K562 (cell line): ENCODE measurements around the gene DCAF7. TPM values are rescaled to one million over a fixed set of nuclear protein-coding genes. Genes with fewer than 3 reads are reported as not detected.

Source experiments
- ATAC-seq: fragments of 200-7000 bp; cut with Tn5 transposase; 3 replicates; pipeline ENCODE4 v1.9.1; 2020; ENCODE audit warnings: moderate library complexity
- BruUV-seq: library from RNA; stranded (reverse); fragments of 400-500 nt; replicated peaks from 2 replicates; lab custom pipeline; 2021; lab: Mats Ljungman, UMichigan
- CTCF ChIA-PET: fragments of 300-600 bp; formaldehyde crosslinking; extraction: SDS; loops from one replicate; lab custom pipeline; 2021; ENCODE audit warnings: low intra/inter-chr PET ratio; lab: Yijun Ruan, JAX
- POLR2A ChIA-PET: fragments of 300-600, 350-650 bp; sonication (Branson Sonifier 250); formaldehyde crosslinking; extraction: SDS; loops from one replicate; lab custom pipeline; 2021; ENCODE audit warnings: antibody characterized with exemption, inconsistent platforms; lab: Yijun Ruan, JAX
- DNase-seq, 4 experiments: peaks; one replicate each; pipeline versions ENCODE4 v3.0.0 to v3.0.0-alpha.2; 2011 to 2018; ENCODE audit warnings: low spot score in 3 of 4, mixed read lengths in 3 of 4; ENCODE audit errors: extremely low read depth in 1 of 4
- FAIRE-seq: peaks from 2 replicates; lab custom pipeline; 2011; peaks lifted over from hg19 to GRCh38; lab: Jason Lieb, UNC
- H2AFZ ChIP-seq: 2 replicates; pipeline ENCODE4 v1.6.0; 2011; ENCODE audit warnings: low read depth, low read length, control low read depth, inconsistent platforms
- H3K27ac ChIP-seq: fragments of 200-600 bp; 3 replicates; pipeline ENCODE4 v1.8.0; 2011; ENCODE audit warnings: low read depth, mild to moderate bottlenecking, control low read depth, inconsistent platforms, low read length, moderate library complexity, mixed read lengths; ENCODE audit errors: extremely low read depth
- H3K27me3 ChIP-seq, 2 experiments: fragments of 300-600 bp in 1 of 2; 2 replicates in 1 of 2; 3 replicates in 1 of 2; pipeline versions ENCODE4 v1.6.0 to v1.8.0; 2011; ENCODE audit warnings: inconsistent platforms in 2 of 2, low read length in 2 of 2, mild to moderate bottlenecking in 1 of 2, mixed read lengths in 1 of 2, moderate library complexity in 1 of 2; ENCODE audit not compliant: control insufficient read depth in 2 of 2, insufficient read depth in 2 of 2
- H3K36me3 ChIP-seq: fragments of 300-600 bp; 3 replicates; pipeline ENCODE4 v1.8.0; 2011; ENCODE audit warnings: mild to moderate bottlenecking, low read length, inconsistent platforms; ENCODE audit not compliant: control insufficient read depth, insufficient read depth
- H3K4me1 ChIP-seq, 2 experiments: fragments of 200-600 bp in 1 of 2; replicated peaks in 1 of 2; 2 replicates in 1 of 2; 3 replicates in 1 of 2; pipeline versions ENCODE4 v1.5.1 to v1.8.0; 2011; ENCODE audit warnings: inconsistent platforms in 2 of 2, low read length in 2 of 2, mild to moderate bottlenecking in 1 of 2, mixed read lengths in 1 of 2, moderate library complexity in 1 of 2; ENCODE audit not compliant: control insufficient read depth in 2 of 2, insufficient read depth in 2 of 2
- H3K4me2 ChIP-seq: 2 replicates; pipeline ENCODE4 v1.6.1; 2011; ENCODE audit warnings: low read length, control low read depth, inconsistent platforms, mixed read lengths; ENCODE audit not compliant: insufficient read depth
- H3K4me3 ChIP-seq: fragments of 200-600 bp; sonication (generic), shearing (Covaris generic); 2 replicates; pipeline ENCODE4 v1.5.1; 2016; ENCODE audit warnings: control low read depth, inconsistent platforms
- H3K79me2 ChIP-seq: fragments of 200-600 bp; 3 replicates; pipeline ENCODE4 v1.8.0; 2011; ENCODE audit warnings: low read length, inconsistent platforms; ENCODE audit not compliant: control insufficient read depth, insufficient read depth
- H3K9ac ChIP-seq, 2 experiments: 2 replicates each; pipeline versions ENCODE4 v1.6.0 to v1.6.1; 2011; ENCODE audit warnings: low read depth in 2 of 2, low read length in 2 of 2, control low read depth in 1 of 2, inconsistent platforms in 1 of 2, mild to moderate bottlenecking in 1 of 2, mixed read lengths in 1 of 2; ENCODE audit not compliant: insufficient read depth in 1 of 2
- H3K9me1 ChIP-seq: one replicate; pipeline ENCODE4 v1.6.0; 2011; ENCODE audit warnings: inconsistent platforms, mild to moderate bottlenecking, low read length, moderate library complexity; ENCODE audit not compliant: control insufficient read depth, insufficient read depth
- H3K9me3 ChIP-seq: replicated peaks from 2 replicates; pipeline ENCODE4 v1.5.1; 2011; ENCODE audit warnings: low read depth, low read length, inconsistent platforms; ENCODE audit not compliant: control insufficient read depth, insufficient read depth
- H4K20me1 ChIP-seq: replicated peaks from 2 replicates; pipeline ENCODE4 v1.6.1; 2011; ENCODE audit warnings: low read length, inconsistent platforms, mixed read lengths; ENCODE audit not compliant: control insufficient read depth, insufficient read depth
- EGR1 ChIP-seq: fragments of 450-650 bp; conservative IDR thresholded peaks from 2 replicates; pipeline ENCODE4 v1.6.1; 2017; ENCODE audit warnings: mild to moderate bottlenecking
- HNRNPL ChIP-seq: fragments of 200-400 bp; formaldehyde crosslinking; IDR thresholded peaks from 2 replicates; pipeline ENCODE4 v1.6.1; 2017; ENCODE audit warnings: low read depth, mild to moderate bottlenecking, low read length
- KAT7 ChIP-seq: sonication (generic); formaldehyde crosslinking; IDR thresholded peaks from 2 replicates; pipeline ENCODE4 v1.8.0; 2022; ENCODE audit warnings: missing genetic modification reagents, mild to moderate bottlenecking, borderline replicate concordance
- POLR3G ChIP-seq: IDR thresholded peaks from 2 replicates; pipeline ENCODE4 v1.6.1; 2011; ENCODE audit not compliant: insufficient read length, insufficient replicate concordance; ENCODE audit errors: extremely low read depth
- SNIP1 ChIP-seq: fragments of 450-650 bp; IDR thresholded peaks from 2 replicates; pipeline ENCODE4 v1.7.1; 2017; ENCODE audit warnings: low read depth, mild to moderate bottlenecking
- SRSF3 ChIP-seq: fragments of 200-400 bp; formaldehyde crosslinking; IDR thresholded peaks from 2 replicates; pipeline ENCODE4 v1.6.1; 2016; ENCODE audit warnings: mild to moderate bottlenecking, low read length, moderate library complexity; ENCODE audit not compliant: insufficient read depth
- ZBTB8A ChIP-seq: fragments of 450-650 bp; IDR thresholded peaks from 2 replicates; pipeline ENCODE4 v1.6.1; 2018; ENCODE audit warnings: mild to moderate bottlenecking, moderate library complexity; ENCODE audit not compliant: partially characterized antibody
- WGBS: fragments of 100-300 bp; shearing (Covaris generic); methylation state at CpG from one replicate; pipeline ENCODE4 v1.1.6; 2016; ENCODE audit warnings: low coverage, mixed read lengths; ENCODE audit not compliant: insufficient coverage; ENCODE audit errors: missing lambda C conversion rate; 5-methylcytosine and 5-hydroxymethylcytosine counted together
- in situ Hi-C: fragments of 300-500 bp; cut with MboI; formaldehyde crosslinking; loops from 4 replicates; pipeline ENCODE4 v1.15.0; 2018; ENCODE audit warnings: inconsistent platforms, mixed read lengths
- intact Hi-C: fragments of 100-400 bp; cut with micrococcal nuclease; formaldehyde crosslinking; loops from 2 replicates; pipeline ENCODE4 v1.14.2; 2022
- polyA plus RNA-seq, 8 experiments: library from polyadenylated mRNA; depleted of rRNA in 4 of 8; stranded (reverse) in 5 of 8; unstranded in 3 of 8; fragments of >200 nt; fragmentation: Nextera tagmentation in 2 of 8; fragmentation: Illumina TruSeq in 1 of 8; extraction: Ambion mirVana in 2 of 8; extraction: Trizol in 1 of 8; gene quantifications; 2 replicates each; pipeline versions ENCODE4 v1.2.1 to v1.2.3, GENCODE V29; 2011 to 2014; ENCODE audit warnings: inconsistent platforms in 1 of 8, missing spikeins in 1 of 8
- total RNA-seq, 7 experiments: library from RNA; depleted of rRNA in 6 of 7; stranded (reverse); fragments of >200 nt in 6 of 7; fragmentation: Illumina TruSeq in 2 of 7; extraction: Trizol in 2 of 7; gene quantifications; 2 replicates each; pipeline versions ENCODE4 v1.2.1 to v1.2.3, GENCODE V29; 2011 to 2021; ENCODE audit warnings: low replicate concordance in 1 of 7
- TF ChIP-seq, protein P1 (sequence below): sonication (generic); formaldehyde crosslinking; IDR thresholded peaks from 2 replicates; pipeline ENCODE4 v1.8.0; 2022; ENCODE audit warnings: mild to moderate bottlenecking, missing genetic modification reagents
- TF ChIP-seq, protein P2 (sequence below), 3 experiments: fragments of 200-800 bp in 1 of 3; fragments of 250-450 bp in 1 of 3; fragments of 450-650 bp in 1 of 3; sonication (Bioruptor Pico) in 1 of 3; sonication (Bioruptor generic) in 1 of 3; formaldehyde crosslinking in 1 of 3; IDR thresholded peaks; 2 replicates each; pipeline versions ENCODE4 v1.6.1 to v1.8.0; 2016 to 2022; ENCODE audit warnings: mild to moderate bottlenecking in 2 of 3, missing genetic modification characterization in 2 of 3, missing compliant biosample characterization in 1 of 3, moderate library complexity in 1 of 3
- TF ChIP-seq, protein P3 (sequence below), 2 experiments: fragments of 450-650 bp in 1 of 2; sonication (generic) in 1 of 2; formaldehyde crosslinking in 1 of 2; IDR thresholded peaks in 1 of 2; conservative IDR thresholded peaks in 1 of 2; 2 replicates each; pipeline versions ENCODE4 v1.6.1 to v1.8.1; 2016 to 2023; ENCODE audit warnings: mild to moderate bottlenecking in 2 of 2, moderate library complexity in 2 of 2, inconsistent platforms in 1 of 2, missing genetic modification reagents in 1 of 2
- TF ChIP-seq, protein P4 (sequence below): fragments of 450-650 bp; formaldehyde crosslinking; IDR thresholded peaks from 2 replicates; pipeline ENCODE4 v1.4.0; 2020; ENCODE audit warnings: mild to moderate bottlenecking, mixed read lengths

DCAF7 gene
- total and polyA plus RNA-seq, 9 of the 15 experiments (the other 6 are each of a cell fraction or from before 2014, with no cell fraction given) = 30.8 to 123 (median 40.2) TPM

DNA sequence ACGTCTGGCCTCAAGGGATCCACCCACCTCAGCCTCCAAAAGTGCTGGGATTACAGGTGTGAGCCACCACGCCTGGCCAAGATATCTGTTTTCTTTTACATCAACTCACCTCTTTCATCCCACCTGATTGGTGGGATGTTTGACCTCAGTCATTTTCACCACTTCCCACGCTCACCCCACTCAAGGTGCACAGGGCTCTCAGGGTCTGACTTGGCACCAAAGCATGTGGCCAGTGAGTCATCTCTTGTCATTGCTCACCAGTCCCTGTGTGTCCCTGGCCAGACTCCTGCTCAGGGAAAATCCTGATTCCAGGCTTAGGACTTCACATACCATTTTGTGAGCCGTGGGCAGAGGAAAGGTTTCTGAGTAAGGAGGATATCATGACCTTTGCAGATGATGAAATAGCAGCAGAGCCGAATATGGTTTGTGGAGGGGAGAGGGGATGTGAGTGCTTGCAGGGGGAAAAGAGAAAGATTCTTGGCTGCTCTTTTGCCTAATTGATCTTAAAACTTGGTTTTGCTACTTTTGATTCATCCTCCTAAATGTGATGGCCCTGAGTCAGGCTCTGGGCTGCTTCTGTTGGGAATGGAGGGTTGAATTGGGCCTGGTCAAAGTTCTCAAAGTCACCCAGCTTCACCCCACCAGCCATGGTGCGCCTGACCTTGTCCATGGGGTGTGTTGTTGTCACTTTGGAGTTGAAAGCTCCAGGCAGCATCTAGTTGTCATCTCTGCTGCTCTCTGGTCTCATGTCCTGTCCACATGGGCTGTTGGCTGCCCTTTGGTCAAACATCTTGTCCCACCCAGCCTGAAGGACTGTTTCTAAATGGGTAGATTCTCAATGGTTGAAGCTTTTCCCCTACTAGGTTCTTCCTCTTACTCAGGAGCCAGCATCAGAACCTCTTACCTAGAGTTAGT is 33.1 kb upstream of the DCAF7 start:
- no peak; the same call in 2 of the 3 replicates for ATAC-seq
- ChIA-PET POLR2A (interaction anchor here (0.5 kb wide), 1 partner anchor 59 kb away, joined by 5 read pairs; no protein-coding TSS in a partner anchor), CTCF (no interaction called here)
- no peak for DNase-seq
- no peak for FAIRE-seq
- intact Hi-C loops (no loop called here), in situ Hi-C loops (no loop called here)
- H3K79me2 ChIP-seq = no peaks in the 10 kb centered on the region
- peaks cover 14 to 28% of the 10 kb centered on the region in 2 experiments; a peak in 3 of 5 replicates for H3K27me3 ChIP-seq
- H3K9me1 ChIP-seq = no peaks in the 10 kb centered on the region
- H3K4me2 ChIP-seq = no peak overlapping the region
- H3K27ac ChIP-seq = no peak overlapping the region
- 0 out of 2 replicates have a peak, but pooled peaks cover 5% of the 10 kb centered on the region for H4K20me1 ChIP-seq
- BruUV-seq = no TSS peak
- no peak overlapping the region for H3K9ac ChIP-seq
- H3K36me3 ChIP-seq = no peaks in the 10 kb centered on the region
- under 1% methylated on average over 6 of the region's 6 CpGs for WGBS
- H2AFZ ChIP-seq = no peak overlapping the region
- no peaks in the 10 kb centered on the region; a peak in 1 of 5 replicates for H3K4me1 ChIP-seq
- H3K4me3 ChIP-seq = no peak overlapping the region
- H3K9me3 ChIP-seq = no peaks in the 10 kb centered on the region
- TF ChIP-seq, protein P1, sequence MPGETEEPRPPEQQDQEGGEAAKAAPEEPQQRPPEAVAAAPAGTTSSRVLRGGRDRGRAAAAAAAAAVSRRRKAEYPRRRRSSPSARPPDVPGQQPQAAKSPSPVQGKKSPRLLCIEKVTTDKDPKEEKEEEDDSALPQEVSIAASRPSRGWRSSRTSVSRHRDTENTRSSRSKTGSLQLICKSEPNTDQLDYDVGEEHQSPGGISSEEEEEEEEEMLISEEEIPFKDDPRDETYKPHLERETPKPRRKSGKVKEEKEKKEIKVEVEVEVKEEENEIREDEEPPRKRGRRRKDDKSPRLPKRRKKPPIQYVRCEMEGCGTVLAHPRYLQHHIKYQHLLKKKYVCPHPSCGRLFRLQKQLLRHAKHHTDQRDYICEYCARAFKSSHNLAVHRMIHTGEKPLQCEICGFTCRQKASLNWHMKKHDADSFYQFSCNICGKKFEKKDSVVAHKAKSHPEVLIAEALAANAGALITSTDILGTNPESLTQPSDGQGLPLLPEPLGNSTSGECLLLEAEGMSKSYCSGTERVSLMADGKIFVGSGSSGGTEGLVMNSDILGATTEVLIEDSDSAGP = no peak
- TF ChIP-seq KAT7 (CRISPR knock-in tag) = no peak
- TF ChIP-seq SNIP1 = no peak
- TF ChIP-seq HNRNPL = no peak
- TF ChIP-seq, protein P2, sequence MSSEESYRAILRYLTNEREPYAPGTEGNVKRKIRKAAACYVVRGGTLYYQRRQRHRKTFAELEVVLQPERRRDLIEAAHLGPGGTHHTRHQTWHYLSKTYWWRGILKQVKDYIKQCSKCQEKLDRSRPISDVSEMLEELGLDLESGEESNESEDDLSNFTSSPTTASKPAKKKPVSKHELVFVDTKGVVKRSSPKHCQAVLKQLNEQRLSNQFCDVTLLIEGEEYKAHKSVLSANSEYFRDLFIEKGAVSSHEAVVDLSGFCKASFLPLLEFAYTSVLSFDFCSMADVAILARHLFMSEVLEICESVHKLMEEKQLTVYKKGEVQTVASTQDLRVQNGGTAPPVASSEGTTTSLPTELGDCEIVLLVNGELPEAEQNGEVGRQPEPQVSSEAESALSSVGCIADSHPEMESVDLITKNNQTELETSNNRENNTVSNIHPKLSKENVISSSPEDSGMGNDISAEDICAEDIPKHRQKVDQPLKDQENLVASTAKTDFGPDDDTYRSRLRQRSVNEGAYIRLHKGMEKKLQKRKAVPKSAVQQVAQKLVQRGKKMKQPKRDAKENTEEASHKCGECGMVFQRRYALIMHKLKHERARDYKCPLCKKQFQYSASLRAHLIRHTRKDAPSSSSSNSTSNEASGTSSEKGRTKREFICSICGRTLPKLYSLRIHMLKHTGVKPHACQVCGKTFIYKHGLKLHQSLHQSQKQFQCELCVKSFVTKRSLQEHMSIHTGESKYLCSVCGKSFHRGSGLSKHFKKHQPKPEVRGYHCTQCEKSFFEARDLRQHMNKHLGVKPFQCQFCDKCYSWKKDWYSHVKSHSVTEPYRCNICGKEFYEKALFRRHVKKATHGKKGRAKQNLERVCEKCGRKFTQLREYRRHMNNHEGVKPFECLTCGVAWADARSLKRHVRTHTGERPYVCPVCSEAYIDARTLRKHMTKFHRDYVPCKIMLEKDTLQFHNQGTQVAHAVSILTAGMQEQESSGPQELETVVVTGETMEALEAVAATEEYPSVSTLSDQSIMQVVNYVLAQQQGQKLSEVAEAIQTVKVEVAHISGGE (CRISPR knock-in tag; IDR thresholded peaks at IDR 0.05) = no peak
- TF ChIP-seq, protein P3, sequence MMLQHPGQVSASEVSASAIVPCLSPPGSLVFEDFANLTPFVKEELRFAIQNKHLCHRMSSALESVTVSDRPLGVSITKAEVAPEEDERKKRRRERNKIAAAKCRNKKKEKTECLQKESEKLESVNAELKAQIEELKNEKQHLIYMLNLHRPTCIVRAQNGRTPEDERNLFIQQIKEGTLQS (IDR thresholded peaks at IDR 0.05) = peak; percentile 71
- TF ChIP-seq, protein P3 (CRISPR knock-in tag; conservative IDR thresholded peaks at IDR 0.05) = no peak
- TF ChIP-seq, protein P4, sequence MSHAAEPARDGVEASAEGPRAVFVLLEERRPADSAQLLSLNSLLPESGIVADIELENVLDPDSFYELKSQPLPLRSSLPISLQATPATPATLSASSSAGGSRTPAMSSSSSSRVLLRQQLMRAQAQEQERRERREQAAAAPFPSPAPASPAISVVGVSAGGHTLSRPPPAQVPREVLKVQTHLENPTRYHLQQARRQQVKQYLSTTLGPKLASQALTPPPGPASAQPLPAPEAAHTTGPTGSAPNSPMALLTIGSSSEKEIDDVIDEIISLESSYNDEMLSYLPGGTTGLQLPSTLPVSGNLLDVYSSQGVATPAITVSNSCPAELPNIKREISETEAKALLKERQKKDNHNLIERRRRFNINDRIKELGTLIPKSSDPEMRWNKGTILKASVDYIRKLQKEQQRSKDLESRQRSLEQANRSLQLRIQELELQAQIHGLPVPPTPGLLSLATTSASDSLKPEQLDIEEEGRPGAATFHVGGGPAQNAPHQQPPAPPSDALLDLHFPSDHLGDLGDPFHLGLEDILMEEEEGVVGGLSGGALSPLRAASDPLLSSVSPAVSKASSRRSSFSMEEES (CRISPR knock-in tag) = no peak
- TF ChIP-seq POLR3G = no peak
- peak; percentile 63 for TF ChIP-seq EGR1
- TF ChIP-seq SRSF3 = no peak
- no peak for TF ChIP-seq ZBTB8A
